HEK293T (cell line): Measurements from ENCODE around the gene SIGMAR1.

ENCODE experiments used
- FOXA1 ChIP-seq: fragments of 450-650 bp; IDR thresholded peaks from 2 replicates; pipeline ENCODE4 v1.6.1; 2016; ENCODE audit warnings: mild to moderate bottlenecking
- FOXK2 ChIP-seq: fragments of 450-650 bp; IDR thresholded peaks from 2 replicates; pipeline ENCODE4 v1.6.1; 2016; ENCODE audit warnings: mild to moderate bottlenecking
- FOXM1 ChIP-seq: fragments of 450-650 bp; IDR thresholded peaks from 2 replicates; pipeline ENCODE4 v1.6.1; 2017; ENCODE audit warnings: mild to moderate bottlenecking, borderline replicate concordance
- L3MBTL2 ChIP-seq: fragments of 450-650 bp; conservative IDR thresholded peaks from 2 replicates; pipeline ENCODE4 v1.6.1; 2016; ENCODE audit warnings: mild to moderate bottlenecking
- LEF1 ChIP-seq: fragments of 450-650 bp; IDR thresholded peaks from 2 replicates; pipeline ENCODE4 v1.6.1; 2017; ENCODE audit warnings: mild to moderate bottlenecking, borderline replicate concordance
- PKNOX1 ChIP-seq: fragments of 450-650 bp; IDR thresholded peaks from 2 replicates; pipeline ENCODE4 v1.6.1; 2016
- ZNF384 ChIP-seq: fragments of 450-650 bp; IDR thresholded peaks from 2 replicates; pipeline ENCODE4 v1.6.1; 2016

DNA sequence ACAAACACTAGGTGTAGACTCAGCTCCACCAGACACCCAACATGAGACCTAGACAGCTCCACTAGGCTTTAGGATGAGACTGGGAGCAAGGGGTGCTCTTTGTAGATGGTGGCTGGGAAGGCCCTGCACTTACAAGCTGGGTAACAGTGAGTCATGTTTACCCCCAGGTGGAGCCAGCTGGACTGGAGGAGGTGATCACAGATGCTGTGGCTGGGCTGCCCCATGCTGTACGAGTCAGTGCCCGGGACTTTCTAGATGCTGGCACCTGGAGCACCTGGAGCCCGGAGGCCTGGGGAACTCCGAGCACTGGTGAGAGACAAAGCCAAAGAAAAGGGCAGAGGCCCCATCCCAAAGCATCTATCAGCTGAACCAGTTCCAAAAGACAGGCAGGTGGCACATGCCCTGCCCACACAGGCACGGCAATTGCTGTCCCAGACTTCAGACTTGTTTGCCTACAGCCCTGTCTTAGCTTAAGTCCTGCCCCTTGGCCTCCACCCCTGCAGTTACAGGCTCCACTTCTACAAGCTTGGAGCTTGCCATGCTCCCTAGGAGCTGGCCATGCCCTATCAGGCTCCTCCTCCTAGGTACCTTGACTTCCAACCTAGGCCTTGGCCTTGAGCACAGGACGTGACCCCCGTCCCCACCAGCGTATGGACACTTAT is 22.1 kb upstream of the SIGMAR1 start:
- TF ChIP-seq FOXA1 = no peak
- no peak for TF ChIP-seq LEF1
- no peak for TF ChIP-seq L3MBTL2
- TF ChIP-seq PKNOX1 = no peak
- no peak for TF ChIP-seq FOXK2
- no peak for TF ChIP-seq FOXM1
- no peak for TF ChIP-seq ZNF384
